ENCODE measurements around the gene EFNA3. TPM values are rescaled to one million over a fixed set of nuclear protein-coding genes. Genes with fewer than 3 reads are reported as not detected.
"Not testable (repeated sequence)": the region's sequence is repeated elsewhere in the genome, so short reads cannot be mapped to it uniquely, and the experiment has no call there.

Gene EFNA3
- total RNA-seq, 1 experiment from 2014 or later = 2.4 TPM

DNA sequence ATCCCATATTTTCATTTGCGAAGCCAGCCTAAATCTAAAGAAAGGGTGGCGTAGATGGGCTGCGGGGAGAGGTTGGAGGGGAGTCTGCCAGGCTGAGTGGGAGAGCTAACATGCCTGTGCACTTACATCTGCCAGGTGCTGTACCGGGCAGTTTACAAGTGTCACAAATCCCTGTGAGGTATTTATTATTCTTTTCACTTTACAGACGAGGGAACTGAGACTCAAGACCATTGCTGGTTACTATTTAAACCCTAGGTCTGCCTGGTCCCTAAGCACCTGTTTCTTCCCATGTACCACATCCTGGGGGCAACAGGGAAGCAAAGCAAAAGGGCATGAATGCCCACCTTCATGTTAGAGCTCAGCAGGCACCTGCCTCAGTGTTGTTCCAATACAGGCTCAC lies 29.7 kb downstream of the EFNA3 start:
- no peak for DNase-seq (ENCODE audit: low spot score)

DNA sequence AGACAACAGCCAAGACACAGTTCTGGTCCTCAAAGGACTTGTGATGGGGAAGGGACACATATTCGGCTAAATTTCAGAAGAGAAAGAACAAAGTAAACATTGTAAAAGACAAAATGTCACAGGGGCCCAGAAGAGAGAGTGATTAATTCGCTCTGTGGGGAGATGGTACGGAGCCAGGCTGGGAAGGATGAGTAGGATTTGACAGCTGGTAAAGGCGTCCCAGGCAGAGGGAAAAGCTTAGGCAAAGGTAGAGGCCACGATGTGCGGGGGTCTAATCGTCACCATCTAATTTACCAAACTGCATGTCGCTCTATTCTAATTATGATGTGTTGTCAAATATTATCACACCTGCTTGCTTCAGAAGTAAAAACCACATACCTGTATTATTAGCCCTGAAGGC lies 31.7 kb downstream of the EFNA3 start:
- DNase-seq (ENCODE audit: low spot score) = no peak

DNA sequence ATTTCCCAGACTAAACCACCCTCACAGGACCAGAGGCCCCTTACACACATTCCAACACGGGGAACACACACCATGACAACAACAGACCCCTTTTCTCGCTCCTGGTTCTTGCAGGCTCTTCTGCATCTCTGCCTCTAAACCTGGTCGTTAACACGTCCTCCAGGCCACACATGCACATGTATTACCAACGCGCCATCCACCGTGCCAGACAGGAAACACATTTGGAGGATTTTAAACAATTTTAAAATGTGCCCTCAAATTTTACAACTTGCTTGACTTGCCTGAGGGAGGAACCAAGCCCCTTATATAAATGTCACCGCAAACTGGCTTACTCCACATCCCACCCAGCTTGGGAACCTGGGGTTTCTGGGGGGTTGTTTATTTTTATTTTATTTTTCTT lies 32.2 kb downstream of the EFNA3 start:
- no peak for DNase-seq (ENCODE audit: low spot score)

DNA sequence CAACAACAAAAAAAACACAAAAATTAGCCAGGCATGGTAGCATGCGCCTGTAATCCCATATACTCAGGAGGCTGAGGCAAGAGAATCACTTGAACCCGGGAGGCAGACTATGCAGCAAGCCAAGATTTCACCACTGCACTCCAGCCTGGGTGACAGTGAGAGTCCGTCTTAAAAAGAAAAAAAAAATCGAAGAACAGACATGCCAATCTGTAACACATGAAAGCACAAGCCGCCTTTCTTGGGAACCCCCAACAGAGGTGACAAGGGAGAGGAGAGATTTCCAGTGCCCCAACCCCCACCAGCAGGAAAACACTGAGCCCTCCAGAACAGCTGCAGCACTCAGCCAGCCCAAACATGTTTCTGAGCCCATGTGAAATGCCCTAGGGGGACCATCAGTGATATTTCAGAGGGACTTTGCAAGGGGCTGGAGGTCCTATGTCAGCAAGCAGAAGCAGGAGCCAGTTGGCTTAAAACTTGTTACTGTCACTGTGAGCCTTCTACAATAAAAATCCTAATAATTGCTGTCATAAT lies 34.9 kb downstream of the EFNA3 start:
- DNase-seq (ENCODE audit: low spot score) = no peak

DNA sequence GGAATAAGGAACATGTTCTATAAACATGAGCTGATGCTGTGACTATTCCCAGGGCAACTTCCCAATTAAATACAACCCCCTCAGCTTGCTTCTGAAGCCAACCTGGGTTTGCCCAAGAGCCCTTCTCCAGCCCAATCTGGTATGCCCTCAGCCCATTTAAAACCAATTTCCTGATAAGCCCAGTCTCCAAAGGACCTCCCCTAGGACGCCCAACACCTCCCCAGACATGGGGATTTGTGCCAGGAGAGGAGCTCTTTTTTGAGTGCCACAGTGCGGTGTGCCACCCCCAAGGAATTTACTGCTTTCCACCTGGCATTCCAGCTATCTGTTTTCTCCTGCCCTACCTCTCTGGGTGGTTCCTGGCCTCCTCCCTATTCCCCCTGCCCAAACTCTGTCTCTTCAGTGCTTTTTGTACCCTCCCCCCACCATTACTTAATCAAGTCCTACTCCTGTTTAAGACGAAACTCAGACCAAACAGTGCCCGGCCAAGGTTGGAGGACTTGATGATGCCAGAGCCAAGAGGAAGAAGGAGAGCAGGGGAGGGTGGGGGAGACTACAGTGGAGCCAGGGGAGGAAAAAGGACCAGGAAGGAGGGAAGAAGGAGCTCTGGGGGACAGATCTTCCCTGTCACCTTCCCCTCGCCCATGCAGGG lies 37.6 kb downstream of the EFNA3 start:
- no peak for DNase-seq (ENCODE audit: low spot score)

DNA sequence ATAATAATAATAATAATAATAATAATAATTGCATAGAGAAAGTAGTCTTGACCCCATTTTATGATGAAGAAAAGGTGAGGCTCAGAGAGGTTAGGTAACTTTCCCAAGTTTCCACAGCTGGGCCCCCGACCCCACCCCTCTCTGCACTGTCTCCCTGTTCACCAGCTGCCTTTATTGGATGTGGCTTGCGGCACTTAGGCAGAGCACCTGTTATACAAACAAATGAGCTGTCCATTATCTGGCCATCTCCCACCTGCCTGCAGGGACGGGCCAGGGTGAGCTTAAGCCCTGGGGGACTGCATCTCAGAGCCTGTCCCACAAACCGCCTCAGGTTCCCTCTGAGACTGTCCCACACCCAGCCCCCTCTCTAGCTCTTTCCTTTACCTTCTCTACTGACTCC lies 39.0 kb downstream of the EFNA3 start:
- no peak for DNase-seq (ENCODE audit: low spot score)

DNA sequence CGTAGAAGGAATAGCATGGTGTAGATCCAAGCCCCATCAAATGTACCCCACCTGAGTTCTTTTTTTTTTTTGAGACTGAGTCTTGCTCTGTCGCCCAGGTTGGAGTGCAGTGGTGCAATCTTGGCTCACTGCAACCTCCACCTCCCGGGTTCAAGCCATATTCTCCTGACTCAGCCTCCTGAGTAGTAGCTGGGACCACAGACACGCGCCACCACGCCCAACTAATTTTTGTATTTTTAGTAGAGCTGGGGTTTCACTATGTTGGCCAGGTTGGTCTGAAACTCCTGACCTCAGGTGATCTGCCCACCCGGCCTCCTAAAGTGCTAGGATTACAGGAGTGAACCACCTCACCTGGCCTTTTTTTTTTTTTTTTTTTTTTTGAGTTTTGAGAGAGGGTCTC lies 39.5 kb downstream of the EFNA3 start:
- not testable (repeated sequence) for DNase-seq (ENCODE audit: low spot score)

DNA sequence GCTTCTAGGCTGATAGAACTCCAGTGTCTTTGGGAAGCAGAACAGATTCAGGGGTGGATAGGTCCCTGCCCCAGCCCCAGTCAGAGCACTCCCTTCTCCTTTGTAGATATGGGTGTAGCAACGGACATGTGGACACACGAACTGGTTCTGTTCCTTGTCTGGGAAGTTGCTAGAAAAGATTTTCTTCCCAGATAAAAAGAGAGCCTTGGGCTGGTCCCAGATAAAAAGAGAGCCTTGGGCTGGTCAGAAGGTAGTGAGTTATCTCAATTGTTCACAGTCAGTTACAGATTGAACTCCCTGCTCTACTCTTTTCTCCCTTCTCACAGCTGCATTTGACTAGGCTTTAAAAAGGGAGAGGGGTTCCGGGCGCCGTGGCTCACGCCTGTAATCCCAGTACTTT lies 41.6 kb downstream of the EFNA3 start:
- DNase-seq (ENCODE audit: low spot score) = peak; percentile 26

DNA sequence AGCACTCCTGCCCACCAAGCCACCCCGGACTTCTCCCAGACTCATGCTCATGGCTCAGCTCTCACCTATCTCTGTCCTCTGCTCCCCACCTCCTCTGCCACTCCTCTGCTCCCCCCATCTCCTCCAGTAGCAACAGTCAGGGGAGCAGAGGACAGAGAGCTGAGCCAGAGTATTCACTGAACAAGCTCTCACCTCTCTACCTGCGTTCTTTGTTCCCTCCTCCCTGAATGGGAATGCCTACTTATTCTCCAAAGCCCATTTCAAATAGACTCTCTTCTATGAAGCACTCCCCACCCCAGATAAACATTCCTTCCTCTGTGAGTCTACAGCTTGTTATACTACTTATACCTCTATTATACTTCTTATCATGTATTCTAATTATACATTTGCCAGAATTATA lies 42.6 kb downstream of the EFNA3 start:
- no peak for DNase-seq (ENCODE audit: low spot score)

DNA sequence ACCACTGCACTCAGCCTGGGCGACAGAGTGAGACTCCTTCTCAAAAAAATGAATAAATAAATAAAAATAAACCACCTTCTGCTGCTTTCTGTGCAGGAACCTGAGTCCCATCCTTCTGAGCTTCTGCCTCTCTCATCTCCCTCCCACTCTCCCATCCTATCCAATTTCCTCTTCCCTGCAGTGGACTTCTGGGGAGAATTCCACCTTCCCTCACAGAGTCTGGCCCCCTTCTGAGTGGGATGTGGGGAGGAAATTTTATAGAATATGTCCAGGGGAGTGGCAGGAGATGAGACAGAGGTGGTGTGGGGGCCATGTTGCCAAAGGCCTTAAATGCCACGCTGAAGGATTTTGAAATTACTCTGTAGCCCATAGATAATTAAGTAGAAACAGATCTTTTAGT lies 43.7 kb downstream of the EFNA3 start:
- DNase-seq (ENCODE audit: low spot score) = no peak

DNA sequence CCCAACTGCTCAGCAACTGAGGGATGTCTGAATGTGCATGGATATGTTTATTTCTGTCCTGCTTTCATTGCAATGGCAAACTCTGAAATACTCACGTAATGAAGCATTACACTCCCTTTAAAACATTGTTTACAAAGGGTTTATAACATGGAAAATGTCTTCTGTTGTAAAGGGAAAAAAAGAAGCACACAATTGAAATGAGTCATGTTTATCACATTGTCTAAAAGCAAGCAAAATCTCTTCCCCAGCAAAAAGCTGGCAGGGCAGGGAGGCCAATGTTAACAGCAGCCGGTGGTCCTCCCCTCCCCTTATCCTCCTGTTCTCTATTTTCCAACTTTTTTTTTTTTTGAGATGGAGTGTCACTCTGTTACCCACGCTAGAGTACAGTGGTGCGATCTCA lies 45.2 kb downstream of the EFNA3 start:
- no peak for DNase-seq (ENCODE audit: low spot score)

DNA sequence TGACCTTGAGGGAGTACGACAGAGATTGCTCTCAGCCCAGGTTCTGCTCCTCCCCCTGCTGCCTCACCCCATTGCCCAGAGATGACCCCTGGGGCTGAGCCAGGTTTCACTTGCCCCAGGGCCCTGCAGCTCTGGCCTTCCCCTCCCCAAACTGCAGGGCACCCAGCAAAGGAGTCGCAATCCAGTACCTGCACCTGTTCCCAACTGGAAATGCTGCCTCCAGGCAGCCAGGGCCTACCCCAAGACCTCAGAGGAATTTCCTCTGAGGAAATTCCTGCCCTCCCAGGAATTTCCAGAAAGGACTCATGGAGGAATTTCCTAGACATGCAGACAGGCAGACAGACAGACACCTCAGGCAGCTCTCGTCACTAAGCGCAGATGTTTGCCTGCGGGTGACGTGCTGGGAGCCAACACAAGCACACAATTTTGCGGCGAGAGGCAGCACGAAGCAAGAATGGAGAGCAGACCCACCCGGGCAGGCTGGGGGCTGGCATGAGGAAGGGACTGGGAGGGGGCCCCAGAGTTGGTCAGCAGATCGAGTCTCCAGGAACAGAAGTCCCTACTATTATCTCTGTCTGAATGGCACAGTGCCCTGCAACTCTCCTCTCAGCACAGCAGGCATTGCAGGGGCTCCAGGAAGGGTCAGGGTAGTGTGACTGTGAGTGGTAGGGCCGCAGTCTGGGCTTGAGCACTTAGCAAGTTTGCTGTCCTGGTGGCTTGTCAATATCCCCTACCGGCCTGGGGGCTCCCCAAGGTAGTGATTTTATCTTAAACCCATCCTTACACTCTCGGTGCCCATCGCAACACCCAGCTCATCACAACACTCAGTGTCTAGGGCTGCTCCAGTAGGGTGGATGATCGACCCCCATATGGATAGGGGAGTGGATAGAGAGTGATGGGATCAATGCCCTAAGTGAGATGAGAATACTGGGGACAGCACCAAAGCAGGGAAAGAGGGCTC lies 46.1 kb downstream of the EFNA3 start:
- no peak for DNase-seq (ENCODE audit: low spot score)

DNA sequence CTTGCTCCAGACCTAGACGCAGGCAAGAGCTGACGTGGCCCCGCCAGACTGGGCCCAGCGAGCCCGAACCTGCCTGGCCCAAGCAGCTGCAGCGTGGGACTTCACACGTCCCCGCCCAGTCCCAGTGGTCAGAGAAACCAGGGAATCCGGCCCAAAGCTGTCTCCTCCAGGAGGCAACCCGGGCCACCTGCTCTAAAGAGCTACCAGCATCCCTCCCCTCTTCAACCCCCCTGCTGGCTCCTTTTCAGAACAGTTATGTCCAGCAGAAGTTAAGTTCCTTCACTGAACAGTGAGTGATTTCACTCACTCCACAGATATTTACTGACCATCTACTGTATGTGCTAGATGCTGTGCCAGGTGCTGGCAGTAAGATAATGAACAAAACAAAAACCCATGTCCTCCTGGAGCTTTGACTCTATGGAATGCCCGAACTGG lies 46.9 kb downstream of the EFNA3 start:
- no peak for DNase-seq (ENCODE audit: low spot score)

DNA sequence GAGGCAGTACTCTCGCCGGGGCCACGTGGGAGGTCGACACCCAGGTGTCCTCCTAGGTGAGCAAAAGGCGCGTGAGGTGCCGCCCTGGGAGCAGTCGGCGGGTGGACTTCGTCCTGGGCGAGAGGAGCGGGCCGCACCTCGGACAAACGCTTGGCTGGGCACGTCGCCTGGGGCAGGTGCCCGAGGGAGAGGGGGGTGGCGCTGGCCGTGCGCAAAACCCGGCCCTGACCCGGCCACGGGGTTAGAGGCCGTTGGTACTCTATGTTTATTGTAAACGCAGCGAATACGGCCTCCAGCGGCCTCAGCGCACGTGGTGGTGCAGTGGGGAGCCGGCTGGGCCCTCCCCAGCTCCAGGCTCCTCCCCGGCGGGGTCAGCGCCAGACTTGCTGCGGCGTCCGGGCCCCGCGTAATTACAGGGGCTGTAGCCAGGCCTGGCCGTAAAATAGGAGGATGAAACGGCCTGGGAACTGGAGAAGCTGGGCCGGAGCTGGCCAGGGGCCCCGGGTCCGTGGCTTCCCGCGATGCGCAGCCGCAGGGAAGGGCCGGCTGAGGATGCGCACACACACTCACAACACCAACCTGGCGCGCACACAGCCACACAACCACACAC lies 47.4 kb downstream of the EFNA3 start:
- DNase-seq (ENCODE audit: low spot score) = peak; percentile 76

DNA sequence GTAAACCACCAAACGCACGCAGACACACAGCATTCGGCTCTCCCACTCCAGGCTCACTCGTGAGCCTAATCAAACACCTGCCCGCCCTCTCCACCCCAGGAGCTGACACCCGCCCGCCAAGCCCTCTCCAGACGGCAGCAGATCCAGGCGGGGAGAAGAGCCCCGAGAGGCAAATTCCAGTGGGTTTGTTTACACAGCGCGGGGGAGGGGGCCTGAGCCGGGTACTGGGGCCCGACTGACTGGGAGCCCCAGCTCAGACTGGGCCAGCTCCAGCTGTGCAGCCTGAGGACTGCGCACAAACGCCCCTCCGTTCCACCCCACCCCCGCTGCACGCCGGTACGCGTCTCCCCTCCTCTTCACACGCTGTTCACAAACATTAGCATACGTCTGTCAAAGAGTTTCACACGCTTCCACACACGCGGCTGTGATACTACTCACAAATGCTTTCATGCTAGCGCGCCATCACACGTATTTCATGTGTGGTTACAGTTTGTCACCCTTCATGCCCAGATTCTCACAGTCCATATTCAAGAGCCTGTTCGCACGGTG lies 48.0 kb downstream of the EFNA3 start:
- peak; percentile 52 for DNase-seq (ENCODE audit: low spot score)

DNA sequence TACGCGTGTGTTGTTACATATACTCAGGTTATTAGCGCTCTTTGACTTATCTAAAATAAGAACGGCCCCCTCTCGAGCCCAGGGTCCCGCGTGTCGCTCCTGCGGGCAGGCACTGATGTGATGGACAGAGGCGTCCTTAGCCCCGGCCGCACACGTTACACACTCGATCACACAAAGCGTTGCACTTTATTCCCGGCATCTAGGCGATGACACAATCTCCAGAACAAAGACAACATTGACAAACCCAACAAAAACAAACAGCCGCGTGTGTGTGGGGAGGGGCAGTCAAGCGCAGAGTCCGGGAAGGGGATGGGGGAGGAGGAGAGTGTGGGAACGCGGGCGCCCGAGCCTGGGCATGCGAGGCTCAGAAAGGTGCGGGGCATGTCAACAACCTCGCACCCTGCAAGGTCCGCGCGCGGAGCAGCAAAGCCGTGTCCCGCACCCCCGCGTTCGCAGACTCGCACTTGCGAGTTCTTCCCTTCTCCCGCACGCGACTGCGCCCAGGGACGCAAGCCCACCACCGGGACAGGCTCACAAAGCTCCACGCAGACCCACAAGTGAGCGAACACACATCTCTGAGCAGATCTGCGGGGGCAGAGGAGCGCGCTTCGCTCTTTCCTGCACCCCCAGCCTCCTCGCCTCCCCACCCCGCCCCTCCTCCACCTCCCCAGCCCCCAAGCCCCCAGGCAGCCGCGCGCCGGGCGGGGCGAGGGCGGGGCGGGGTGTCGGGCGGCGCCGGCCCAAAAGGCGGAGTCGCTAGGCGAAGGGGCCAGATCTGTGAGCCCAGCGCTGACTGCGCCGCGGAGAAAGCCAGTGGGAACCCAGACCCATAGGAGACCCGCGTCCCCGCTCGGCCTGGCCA lies 48.7 kb downstream of the EFNA3 start, which contains the start of gene EFNA1:
Gene EFNA1 (plus strand): TSS at position 772 of the 862 bp plus-strand sequence. CDS start 102 bp downstream, outside the sequence.
- peak; percentile 79 for DNase-seq (ENCODE audit: low spot score)

DNA sequence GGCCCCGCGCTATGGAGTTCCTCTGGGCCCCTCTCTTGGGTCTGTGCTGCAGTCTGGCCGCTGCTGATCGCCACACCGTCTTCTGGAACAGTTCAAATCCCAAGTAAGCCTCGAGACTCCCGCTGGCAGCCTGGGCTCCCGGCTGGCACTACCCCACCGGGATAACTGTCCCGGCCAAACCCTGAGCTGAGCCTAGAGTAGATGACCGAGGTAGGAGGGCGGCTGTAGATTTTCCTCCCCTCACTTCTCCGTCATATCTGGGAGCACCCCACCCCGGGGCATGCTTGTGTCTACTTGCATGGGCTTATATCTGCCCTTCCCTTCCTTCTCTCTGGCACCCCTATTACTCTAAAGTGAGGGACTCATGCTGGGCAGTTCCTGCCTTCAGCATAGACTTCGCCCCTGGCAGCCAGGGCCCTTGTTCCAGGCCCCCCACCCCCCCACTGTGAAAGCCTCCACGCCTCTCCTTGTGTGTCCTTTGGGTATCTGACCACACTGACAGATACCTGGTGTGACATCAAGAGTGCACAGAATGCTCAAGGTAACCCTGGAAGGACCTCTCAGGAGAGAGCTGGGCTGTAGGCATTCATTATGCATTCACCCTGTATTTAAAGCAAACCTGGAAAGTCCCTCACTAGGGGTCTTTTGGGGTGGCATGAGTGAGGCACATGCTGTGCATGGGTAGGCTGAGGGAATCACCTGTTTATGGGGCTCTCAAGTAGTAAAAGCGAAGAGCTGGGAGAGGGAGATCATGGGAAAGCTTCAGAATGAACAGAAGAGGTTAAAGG lies 49.5 kb downstream of the EFNA3 start:
- no peak for DNase-seq (ENCODE audit: low spot score)

DNA sequence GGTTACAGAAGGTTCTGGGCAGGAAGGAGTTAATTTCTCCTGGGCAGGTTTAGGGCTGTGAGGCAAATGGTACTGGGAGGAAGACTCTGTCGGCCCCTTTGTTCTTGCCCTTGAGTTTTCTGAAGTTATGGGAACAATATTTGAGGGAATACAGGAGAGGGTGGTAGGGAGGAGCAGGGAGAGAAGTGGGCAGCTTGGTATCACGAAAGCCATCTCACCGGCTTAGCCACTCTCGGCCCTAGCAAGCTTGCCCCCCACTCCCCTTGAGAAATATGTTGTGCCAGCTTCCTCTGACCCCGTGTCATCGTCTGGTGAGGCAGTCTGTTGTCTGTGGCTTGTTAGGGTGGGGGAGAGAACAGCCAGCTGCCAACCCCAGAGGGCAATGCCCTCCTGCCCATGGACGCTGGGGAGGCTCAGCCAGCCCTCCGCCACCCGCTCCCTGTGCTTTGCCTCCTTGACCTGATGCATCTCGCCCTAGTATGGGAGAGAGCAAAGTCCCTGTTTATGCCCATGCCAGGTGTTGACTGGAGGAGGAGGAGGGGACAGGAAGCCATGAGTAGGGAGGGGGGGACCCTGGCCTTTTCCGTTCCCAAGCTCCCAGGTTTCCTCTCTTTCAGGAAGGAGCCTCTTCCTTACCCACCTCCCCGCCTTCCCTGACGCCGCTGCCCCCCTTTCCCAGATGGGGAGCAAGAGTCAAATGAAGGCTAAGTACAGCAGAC lies 50.3 kb downstream of the EFNA3 start:
- peak; percentile 80 for DNase-seq (ENCODE audit: low spot score)

DNA sequence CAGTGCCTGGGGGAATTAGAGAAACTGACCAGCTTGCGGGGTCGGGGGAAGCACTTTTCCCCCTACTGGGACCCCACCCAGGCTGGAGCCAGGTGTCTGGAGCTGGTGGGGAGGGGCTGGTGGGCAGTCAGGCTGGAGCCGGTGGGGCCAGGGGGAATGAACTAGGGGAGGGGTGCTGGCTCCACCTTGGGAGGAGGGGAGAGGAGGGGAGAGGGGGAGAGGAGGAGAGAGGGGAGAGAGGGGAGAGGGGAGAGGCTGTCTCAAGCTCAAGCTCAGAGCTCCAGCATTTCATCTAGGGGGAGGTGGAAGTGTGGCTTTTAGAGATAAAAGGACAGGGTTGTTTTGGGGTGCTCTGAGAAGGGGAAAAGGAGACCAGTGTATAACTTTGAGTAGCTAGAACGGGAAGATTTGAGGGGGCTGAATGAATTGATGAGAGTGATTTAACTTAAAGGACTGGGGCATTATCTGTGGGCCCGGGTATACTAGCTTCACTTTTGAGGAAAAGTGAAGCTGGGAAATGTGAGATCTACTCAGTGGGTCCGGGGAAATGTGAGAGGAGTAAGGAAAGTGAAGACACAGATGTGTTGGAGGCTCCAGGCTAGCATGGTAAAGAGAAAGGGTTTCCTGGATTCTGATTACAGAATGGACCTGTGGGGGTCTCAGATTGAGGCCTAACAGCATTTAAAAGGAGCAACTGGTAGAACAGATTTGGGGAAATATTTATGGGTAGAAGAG lies 51.8 kb downstream of the EFNA3 start:
- no peak for DNase-seq (ENCODE audit: low spot score)

All from HT-29 (cell line).